H1 (cell line): ENCODE data around the gene PPP1R9A. TPM values are rescaled to one million over a fixed set of nuclear protein-coding genes. Genes with fewer than 3 reads are reported as not detected.

Source experiments
- CTCF ChIA-PET: fragments of 300-600 bp; sonication (Branson Sonifier 250); formaldehyde crosslinking; loops from one replicate; lab custom pipeline; 2021; ENCODE audit not compliant: partially characterized antibody; lab: Charles Lee
- POLR2A ChIA-PET: fragments of 300-600 bp; sonication (Branson Sonifier 250); formaldehyde crosslinking; loops from one replicate; lab custom pipeline; 2021; ENCODE audit warnings: inconsistent platforms; ENCODE audit not compliant: partially characterized antibody; lab: Charles Lee
- DNase-seq, 2 experiments: peaks; one replicate each; pipeline versions ENCODE4 v3.0.0 to v3.0.0-alpha.2; 2010 to 2022; ENCODE audit warnings: low spot score in 2 of 2, low read depth in 1 of 2, mixed read lengths in 1 of 2
- FAIRE-seq: peaks from 2 replicates; lab custom pipeline; 2011; peaks lifted over from hg19 to GRCh38; lab: Jason Lieb, UNC
- H2AFZ ChIP-seq: 2 replicates; pipeline ENCODE4 v1.8.1; 2012; ENCODE audit warnings: low read length, inconsistent platforms
- H2AK5ac ChIP-seq: 2 replicates; pipeline ENCODE4 v1.6.1; 2013; ENCODE audit warnings: low read depth, low read length
- H2BK120ac ChIP-seq: replicated peaks from 2 replicates; pipeline ENCODE3; 2013; ENCODE audit warnings: low read depth, low read length, inconsistent platforms
- H2BK12ac ChIP-seq: 2 replicates; pipeline ENCODE4 v1.6.1; 2013; ENCODE audit warnings: low read depth, low read length
- H2BK15ac ChIP-seq: 2 replicates; pipeline ENCODE4 v1.6.1; 2013; ENCODE audit warnings: low read length
- H2BK20ac ChIP-seq: 2 replicates; pipeline ENCODE4 v1.6.1; 2013; ENCODE audit warnings: low read length
- H2BK5ac ChIP-seq: 2 replicates; pipeline ENCODE4 v1.6.1; 2013; ENCODE audit warnings: low read depth, low read length
- H3K14ac ChIP-seq: 2 replicates; pipeline ENCODE4 v1.6.1; 2013; ENCODE audit warnings: inconsistent platforms; ENCODE audit not compliant: insufficient read length
- H3K18ac ChIP-seq: 2 replicates; pipeline ENCODE4 v1.6.1; 2013; ENCODE audit warnings: low read length; ENCODE audit errors: extremely low read depth
- H3K23ac ChIP-seq: 2 replicates; pipeline ENCODE4 v1.6.1; 2013; ENCODE audit warnings: inconsistent platforms; ENCODE audit not compliant: insufficient read length
- H3K23me2 ChIP-seq: 2 replicates; pipeline ENCODE4 v1.6.1; 2013; ENCODE audit warnings: low read depth, low read length
- H3K27ac ChIP-seq: 2 replicates; pipeline ENCODE4 v1.6.1; 2011; ENCODE audit warnings: low read depth, low read length, inconsistent platforms
- H3K27me3 ChIP-seq, 4 experiments: replicated peaks in 1 of 4; 1 replicate in 1 of 4; 2 replicates in 3 of 4; pipeline versions ENCODE4 v1.6.1 to v1.8.1; 2011 to 2013; ENCODE audit warnings: low read length in 3 of 4, mild to moderate bottlenecking in 3 of 4, inconsistent platforms in 2 of 4, mixed read lengths in 2 of 4, moderate library complexity in 1 of 4; ENCODE audit not compliant: control insufficient read depth in 3 of 4, insufficient read depth in 3 of 4; ENCODE audit errors: extremely low read depth in 1 of 4
- H3K36me3 ChIP-seq, 4 experiments: 2 replicates each; pipeline versions ENCODE4 v1.6.1 to v1.8.1; 2011 to 2013; ENCODE audit warnings: mild to moderate bottlenecking in 4 of 4, low read length in 3 of 4, moderate library complexity in 2 of 4, control low read depth in 1 of 4, inconsistent platforms in 1 of 4; ENCODE audit not compliant: insufficient read depth in 4 of 4, control insufficient read depth in 2 of 4
- H3K4ac ChIP-seq: replicated peaks from 2 replicates; pipeline ENCODE3; 2013; ENCODE audit warnings: low read length, low read depth, mixed read lengths, inconsistent platforms; ENCODE audit not compliant: insufficient read length
- H3K4me1 ChIP-seq, 4 experiments: replicated peaks in 1 of 4; 1 replicate in 1 of 4; 2 replicates in 3 of 4; pipeline versions ENCODE4 v1.6.1 to v1.8.1; 2011 to 2013; ENCODE audit warnings: low read length in 3 of 4, inconsistent platforms in 2 of 4, mixed read lengths in 1 of 4; ENCODE audit not compliant: insufficient read depth in 4 of 4, control insufficient read depth in 3 of 4
- H3K4me2 ChIP-seq, 2 experiments: 2 replicates each; pipeline versions ENCODE4 v1.6.1 to v1.8.1; 2011 to 2013; ENCODE audit warnings: low read depth in 2 of 2, low read length in 2 of 2, control low read depth in 1 of 2, inconsistent platforms in 1 of 2, mild to moderate bottlenecking in 1 of 2; ENCODE audit not compliant: insufficient read depth in 1 of 2
- H3K4me3 ChIP-seq, 4 experiments: fragments of 200-600, 300-600 bp in 1 of 4; sonication (generic), shearing (Covaris generic), sonication (Bioruptor Twin) in 1 of 4; 2 replicates each; pipeline versions ENCODE4 v1.5.1 to v1.8.1; 2011 to 2016; ENCODE audit warnings: low read length in 4 of 4, low read depth in 3 of 4, control low read depth in 2 of 4, inconsistent platforms in 2 of 4, mild to moderate bottlenecking in 2 of 4, mixed read lengths in 1 of 4, moderate library complexity in 1 of 4; ENCODE audit not compliant: insufficient read depth in 2 of 4; ENCODE audit errors: extremely low read depth in 1 of 4
- H3K56ac ChIP-seq: replicated peaks from 2 replicates; pipeline ENCODE3; 2013; ENCODE audit warnings: low read depth, mild to moderate bottlenecking, mixed read lengths, low read length, inconsistent platforms; ENCODE audit not compliant: insufficient read length
- H3K79me1 ChIP-seq: 2 replicates; pipeline ENCODE4 v1.6.1; 2013; ENCODE audit warnings: low read depth, low read length, control low read depth
- H3K79me2 ChIP-seq, 2 experiments: 2 replicates each; pipeline versions ENCODE4 v1.6.1 to v1.8.1; 2012 to 2013; ENCODE audit warnings: low read length in 2 of 2, mild to moderate bottlenecking in 2 of 2, inconsistent platforms in 1 of 2; ENCODE audit not compliant: insufficient read depth in 2 of 2, control insufficient read depth in 1 of 2
- H3K9ac ChIP-seq, 4 experiments: replicated peaks in 1 of 4; 1 replicate in 1 of 4; 2 replicates in 3 of 4; pipeline versions ENCODE4 v1.6.1 to v1.8.1; 2011 to 2013; ENCODE audit warnings: low read depth in 3 of 4, low read length in 3 of 4, control low read depth in 2 of 4, mild to moderate bottlenecking in 2 of 4, moderate library complexity in 2 of 4, inconsistent platforms in 1 of 4; ENCODE audit errors: extremely low read depth in 1 of 4
- H3K9me3 ChIP-seq, 2 experiments: 2 replicates each; pipeline versions ENCODE4 v1.6.1 to v1.8.1; 2012 to 2013; ENCODE audit warnings: mild to moderate bottlenecking in 2 of 2, moderate library complexity in 2 of 2, control low read depth in 1 of 2, inconsistent platforms in 1 of 2, low read depth in 1 of 2, low read length in 1 of 2, mixed read lengths in 1 of 2; ENCODE audit not compliant: insufficient read depth in 2 of 2
- H4K20me1 ChIP-seq, 2 experiments: replicated peaks in 1 of 2; 2 replicates each; pipeline versions ENCODE3 to v1.8.1; 2011 to 2013; ENCODE audit warnings: inconsistent platforms in 2 of 2, low read length in 2 of 2, mild to moderate bottlenecking in 1 of 2; ENCODE audit not compliant: insufficient read depth in 2 of 2, control insufficient read depth in 1 of 2
- H4K5ac ChIP-seq: 2 replicates; pipeline ENCODE4 v1.6.1; 2013; ENCODE audit warnings: low read length, low read depth, mixed read lengths, inconsistent platforms; ENCODE audit not compliant: insufficient read length
- H4K8ac ChIP-seq: 2 replicates; pipeline ENCODE4 v1.8.0; 2013; ENCODE audit warnings: mild to moderate bottlenecking, moderate library complexity, low read length, inconsistent platforms; ENCODE audit not compliant: insufficient read depth; ENCODE audit errors: extremely low read depth
- H4K91ac ChIP-seq: replicated peaks from 2 replicates; pipeline ENCODE3; 2013; ENCODE audit warnings: low read length, mixed read lengths, inconsistent platforms; ENCODE audit not compliant: insufficient read length
- CEBPB ChIP-seq: IDR thresholded peaks from 2 replicates; pipeline ENCODE4 v1.6.1; 2012; ENCODE audit warnings: low read depth, low read length
- SP4 ChIP-seq: IDR thresholded peaks from 2 replicates; pipeline ENCODE4 v1.6.1; 2012; ENCODE audit warnings: low read length, inconsistent platforms
- WGBS, 2 experiments: shearing (Covaris generic) in 1 of 2; methylation state at CpG; one replicate each; pipeline versions ENCODE4 v1.1.6 to v1.1.7; 2013 to 2015; ENCODE audit warnings: low lambda C conversion rate in 2 of 2, mixed read lengths in 2 of 2, inconsistent platforms in 1 of 2, low coverage in 1 of 2, missing lambda C conversion rate in 1 of 2; ENCODE audit not compliant: insufficient replicate concordance in 2 of 2, insufficient coverage in 1 of 2, insufficient read length in 1 of 2; ENCODE audit errors: extremely low coverage in 1 of 2, missing lambda C conversion rate in 1 of 2; 5-methylcytosine and 5-hydroxymethylcytosine counted together
- polyA plus RNA-seq, 7 experiments: library from polyadenylated mRNA; depleted of rRNA in 3 of 7; stranded (reverse) in 5 of 7; unstranded in 2 of 7; fragments of >200 nt in 5 of 7; fragments of 200-250 nt in 2 of 7; gene quantifications; 1 replicate in 5 of 7; 2 replicates in 1 of 7; 4 replicates in 1 of 7; pipeline versions ENCODE4 v1.2.1 to v1.2.3, GENCODE V29; 2011 to 2013; ENCODE audit warnings: missing spikeins in 2 of 7, mixed read lengths in 2 of 7
- total RNA-seq: library from RNA; stranded (reverse); fragmentation: NEBNext Ultra II Directional; extraction: Animal tissue kit (Norgen Biotek cat#: 25700); gene quantifications from 2 replicates; pipeline ENCODE4 v1.2.1, GENCODE V29; 2021

Gene PPP1R9A
- total and polyA plus RNA-seq, 2 of the 8 experiments (the other 6 are each of a cell fraction or from before 2014, with no cell fraction given), result 3.0 to 20.3 TPM

DNA sequence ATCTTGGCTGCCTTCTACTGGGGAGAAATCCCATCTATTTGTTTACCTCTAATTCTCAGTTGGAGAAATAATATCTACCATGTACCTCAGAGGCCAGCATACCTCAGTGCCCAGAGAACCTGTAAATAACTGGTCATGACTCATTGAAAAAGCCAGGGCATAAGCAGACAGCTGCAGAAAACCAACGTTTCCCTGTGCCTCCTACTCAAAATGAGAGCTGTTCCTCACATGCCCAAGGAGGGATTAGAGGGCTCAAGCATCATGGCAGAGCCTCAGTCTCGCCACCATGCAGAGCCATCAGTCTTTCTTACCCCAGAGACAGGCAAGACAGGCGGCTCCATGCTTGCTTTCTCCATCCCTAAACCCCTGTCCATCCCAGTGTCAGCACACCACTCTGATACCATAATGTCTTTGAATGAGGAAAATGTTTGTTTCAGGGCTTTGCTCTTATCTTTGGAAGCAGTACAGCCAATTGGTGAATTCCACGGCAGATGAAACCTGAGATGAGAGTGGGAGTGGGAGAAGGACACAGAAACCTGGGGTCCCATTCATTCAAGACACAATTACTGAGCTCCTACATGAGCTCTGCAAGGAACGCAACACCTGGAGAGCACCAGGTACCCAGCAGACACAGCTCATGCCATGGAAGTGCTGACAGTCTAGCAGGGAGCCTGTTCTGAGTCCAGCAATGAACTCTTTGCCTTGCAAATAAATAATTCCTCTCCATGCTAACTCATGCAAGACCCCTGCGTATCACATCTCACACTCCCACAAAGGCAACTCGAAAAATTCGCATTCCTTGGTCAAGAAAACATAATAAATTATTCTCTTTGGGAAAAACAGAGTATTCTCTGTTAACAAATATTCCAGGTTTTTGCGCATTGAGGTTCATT, 395.9 kb downstream of the PPP1R9A start:
- no peak overlapping the region for H3K4me3 ChIP-seq
- no peak overlapping the region for H3K18ac ChIP-seq
- no peaks in the 10 kb centered on the region; the same call in 1 of the 2 replicates for H3K23me2 ChIP-seq
- H3K56ac ChIP-seq, result no peak overlapping the region
- no peaks in the 10 kb centered on the region for H3K4me1 ChIP-seq
- no peak overlapping the region for H2BK20ac ChIP-seq
- no peaks in the 10 kb centered on the region for H4K20me1 ChIP-seq
- H2BK5ac ChIP-seq, result no peak overlapping the region
- no peak overlapping the region; a peak in 1 of 4 replicates for H3K4me2 ChIP-seq
- POLR2A ChIA-PET, result no interaction called here
- H3K79me2 ChIP-seq, result no peaks in the 10 kb centered on the region
- no peak overlapping the region for H3K4ac ChIP-seq
- no peaks in the 10 kb centered on the region for H3K27me3 ChIP-seq
- H4K5ac ChIP-seq, result no peak overlapping the region
- CTCF ChIA-PET, result interaction anchor here (0.6 kb wide), 1 partner anchor 90 kb away, joined by 3 read pairs; no protein-coding TSS in a partner anchor
- H2BK120ac ChIP-seq, result no peak overlapping the region
- no peak overlapping the region for H3K23ac ChIP-seq
- no peak for TF ChIP-seq CEBPB
- TF ChIP-seq SP4, result no peak
- H4K91ac ChIP-seq, result no peak overlapping the region
- no peak for FAIRE-seq
- no peak overlapping the region for H2BK15ac ChIP-seq
- no peaks in the 10 kb centered on the region for H3K36me3 ChIP-seq
- no peak overlapping the region for H2AFZ ChIP-seq
- H3K27ac ChIP-seq, result no peak overlapping the region
- H3K79me1 ChIP-seq, result no peaks in the 10 kb centered on the region
- H2AK5ac ChIP-seq, result no peak overlapping the region
- DNase-seq, result no peak
- no peak overlapping the region for H4K8ac ChIP-seq
- 91% methylated on average over 9 of the region's 9 CpGs; no CpG with 5 or more reads in 1 of the 2 experiments for WGBS, 2 experiments
- no peak overlapping the region for H3K9ac ChIP-seq
- H3K9me3 ChIP-seq, result no peaks in the 10 kb centered on the region
- H3K14ac ChIP-seq, result no peak overlapping the region
- H2BK12ac ChIP-seq, result no peak overlapping the region
